ENCODE data around the gene GNG8.

DNA sequence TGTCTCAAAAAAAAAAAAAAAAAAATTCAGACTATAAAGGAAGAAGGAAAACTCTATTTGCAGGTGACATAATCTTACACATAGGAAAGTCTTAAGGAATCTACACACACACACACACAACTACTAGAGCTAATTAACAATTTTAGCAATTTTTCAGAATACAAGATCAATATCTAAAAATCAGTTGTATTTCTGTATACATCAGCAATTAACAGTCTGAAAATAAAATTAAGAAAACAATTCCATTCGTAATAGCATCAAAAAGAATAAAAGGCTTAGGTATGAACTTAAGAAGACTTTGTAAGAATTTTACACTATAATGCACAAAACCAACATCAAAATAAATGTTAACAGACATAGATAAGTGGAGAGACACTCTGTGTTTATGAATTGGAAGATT is 50.5 kb downstream of the GNG8 start:
- TF ChIP-seq EZH2phosphoT487 (IDR thresholded peaks at IDR 0.05; ENCODE audit: unreplicated experiment), result no peak
- TF ChIP-seq, protein P1, sequence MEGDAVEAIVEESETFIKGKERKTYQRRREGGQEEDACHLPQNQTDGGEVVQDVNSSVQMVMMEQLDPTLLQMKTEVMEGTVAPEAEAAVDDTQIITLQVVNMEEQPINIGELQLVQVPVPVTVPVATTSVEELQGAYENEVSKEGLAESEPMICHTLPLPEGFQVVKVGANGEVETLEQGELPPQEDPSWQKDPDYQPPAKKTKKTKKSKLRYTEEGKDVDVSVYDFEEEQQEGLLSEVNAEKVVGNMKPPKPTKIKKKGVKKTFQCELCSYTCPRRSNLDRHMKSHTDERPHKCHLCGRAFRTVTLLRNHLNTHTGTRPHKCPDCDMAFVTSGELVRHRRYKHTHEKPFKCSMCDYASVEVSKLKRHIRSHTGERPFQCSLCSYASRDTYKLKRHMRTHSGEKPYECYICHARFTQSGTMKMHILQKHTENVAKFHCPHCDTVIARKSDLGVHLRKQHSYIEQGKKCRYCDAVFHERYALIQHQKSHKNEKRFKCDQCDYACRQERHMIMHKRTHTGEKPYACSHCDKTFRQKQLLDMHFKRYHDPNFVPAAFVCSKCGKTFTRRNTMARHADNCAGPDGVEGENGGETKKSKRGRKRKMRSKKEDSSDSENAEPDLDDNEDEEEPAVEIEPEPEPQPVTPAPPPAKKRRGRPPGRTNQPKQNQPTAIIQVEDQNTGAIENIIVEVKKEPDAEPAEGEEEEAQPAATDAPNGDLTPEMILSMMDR (conservative IDR thresholded peaks at IDR 0.05; ENCODE audit: low read depth in 2 of 2), result no peak
- TF ChIP-seq EZH2 (IDR thresholded peaks at IDR 0.05; ENCODE audit: low read depth, unreplicated experiment), result no peak
- TF ChIP-seq, protein P2, sequence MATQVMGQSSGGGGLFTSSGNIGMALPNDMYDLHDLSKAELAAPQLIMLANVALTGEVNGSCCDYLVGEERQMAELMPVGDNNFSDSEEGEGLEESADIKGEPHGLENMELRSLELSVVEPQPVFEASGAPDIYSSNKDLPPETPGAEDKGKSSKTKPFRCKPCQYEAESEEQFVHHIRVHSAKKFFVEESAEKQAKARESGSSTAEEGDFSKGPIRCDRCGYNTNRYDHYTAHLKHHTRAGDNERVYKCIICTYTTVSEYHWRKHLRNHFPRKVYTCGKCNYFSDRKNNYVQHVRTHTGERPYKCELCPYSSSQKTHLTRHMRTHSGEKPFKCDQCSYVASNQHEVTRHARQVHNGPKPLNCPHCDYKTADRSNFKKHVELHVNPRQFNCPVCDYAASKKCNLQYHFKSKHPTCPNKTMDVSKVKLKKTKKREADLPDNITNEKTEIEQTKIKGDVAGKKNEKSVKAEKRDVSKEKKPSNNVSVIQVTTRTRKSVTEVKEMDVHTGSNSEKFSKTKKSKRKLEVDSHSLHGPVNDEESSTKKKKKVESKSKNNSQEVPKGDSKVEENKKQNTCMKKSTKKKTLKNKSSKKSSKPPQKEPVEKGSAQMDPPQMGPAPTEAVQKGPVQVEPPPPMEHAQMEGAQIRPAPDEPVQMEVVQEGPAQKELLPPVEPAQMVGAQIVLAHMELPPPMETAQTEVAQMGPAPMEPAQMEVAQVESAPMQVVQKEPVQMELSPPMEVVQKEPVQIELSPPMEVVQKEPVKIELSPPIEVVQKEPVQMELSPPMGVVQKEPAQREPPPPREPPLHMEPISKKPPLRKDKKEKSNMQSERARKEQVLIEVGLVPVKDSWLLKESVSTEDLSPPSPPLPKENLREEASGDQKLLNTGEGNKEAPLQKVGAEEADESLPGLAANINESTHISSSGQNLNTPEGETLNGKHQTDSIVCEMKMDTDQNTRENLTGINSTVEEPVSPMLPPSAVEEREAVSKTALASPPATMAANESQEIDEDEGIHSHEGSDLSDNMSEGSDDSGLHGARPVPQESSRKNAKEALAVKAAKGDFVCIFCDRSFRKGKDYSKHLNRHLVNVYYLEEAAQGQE (IDR thresholded peaks at IDR 0.05; ENCODE audit: unreplicated experiment), result no peak
- TF ChIP-seq POLR2AphosphoS5 (IDR thresholded peaks at IDR 0.05; ENCODE audit: low read depth), result no peak
- TF ChIP-seq JUNB (IDR thresholded peaks at IDR 0.05; ENCODE audit: unreplicated experiment), result no peak
- no peak for TF ChIP-seq ZNF462 (CRISPR knock-in tag; IDR thresholded peaks at IDR 0.05)
- TF ChIP-seq ETS1 (IDR thresholded peaks at IDR 0.05), result no peak

Data from GM23338 (cell line).